Measurements from ENCODE around the gene FOLR2. TPM values are rescaled to one million over a fixed set of nuclear protein-coding genes. Genes with fewer than 3 reads are reported as not detected.

Gene FOLR2
- total RNA-seq, 1 experiment from 2014 or later: not detected

GRCh38 chr11:72179049-72179803 lies 37.4 kb upstream of the FOLR2 start:
- Histone ChIP-seq H3K27ac (ENCODE audit: low read depth, low read length) (no peak overlapping the region), H3K9ac (ENCODE audit: low read length) (no peak overlapping the region), H3K4me1 (ENCODE audit: control insufficient read depth in 1 of 2, insufficient read depth in 2 of 2, low read length in 2 of 2) (peaks cover 0 to 8% of the 10 kb centered on the region in 2 experiments; a peak in 2 of 4 replicates), H3K4me3 (replicated peaks in 1 of 2; ENCODE audit: low read depth in 1 of 2, low read length in 2 of 2) (no peak overlapping the region), H3K36me3 (ENCODE audit: control insufficient read depth in 1 of 2, insufficient read depth in 2 of 2, low read length in 2 of 2) (no peaks in the 10 kb centered on the region), H2AFZ (ENCODE audit: low read depth, low read length, poor library complexity, severe bottlenecking) (no peak overlapping the region), H3K27me3 (ENCODE audit: insufficient read depth, low read length) (peaks cover 7% of the 10 kb centered on the region; the same call in 1 of the 2 replicates), H3K4me2 (ENCODE audit: low read length) (no peak overlapping the region), H3K79me2 (ENCODE audit: insufficient read depth, low read length) (no peaks in the 10 kb centered on the region), H4K20me1 (ENCODE audit: insufficient read depth) (no peaks in the 10 kb centered on the region), H3K9me2 (ENCODE audit: insufficient read depth) (no peaks in the 10 kb centered on the region), H3K9me3 (ENCODE audit: control insufficient read depth in 1 of 2, insufficient read depth in 1 of 2, low read depth in 1 of 2, low read length in 2 of 2) (no peaks in the 10 kb centered on the region)
- DNase-seq (ENCODE audit: low read depth, low spot score) (no peak), ATAC-seq (no peak)
- ChIA-PET CTCF (no interaction called here), POLR2A (interaction anchor here (0.7 kb wide), 1 partner anchor 150 kb away, joined by 3 read pairs; no protein-coding TSS in a partner anchor), RAD21 (ENCODE audit: low non-redundant PET in 1 of 2, low total read pairs in 2 of 2, uncharacterized antibody in 2 of 2, unreplicated experiment in 2 of 2) (no interaction called here)
- BruUV-seq (replicated peaks): no TSS peak
- intact Hi-C loops (cut with micrococcal nuclease): no loop called here
- TF ChIP-seq ELF1 (IDR thresholded peaks at IDR 0.05; ENCODE audit: borderline replicate concordance, low read depth): no peak
- TF ChIP-seq, protein P1, sequence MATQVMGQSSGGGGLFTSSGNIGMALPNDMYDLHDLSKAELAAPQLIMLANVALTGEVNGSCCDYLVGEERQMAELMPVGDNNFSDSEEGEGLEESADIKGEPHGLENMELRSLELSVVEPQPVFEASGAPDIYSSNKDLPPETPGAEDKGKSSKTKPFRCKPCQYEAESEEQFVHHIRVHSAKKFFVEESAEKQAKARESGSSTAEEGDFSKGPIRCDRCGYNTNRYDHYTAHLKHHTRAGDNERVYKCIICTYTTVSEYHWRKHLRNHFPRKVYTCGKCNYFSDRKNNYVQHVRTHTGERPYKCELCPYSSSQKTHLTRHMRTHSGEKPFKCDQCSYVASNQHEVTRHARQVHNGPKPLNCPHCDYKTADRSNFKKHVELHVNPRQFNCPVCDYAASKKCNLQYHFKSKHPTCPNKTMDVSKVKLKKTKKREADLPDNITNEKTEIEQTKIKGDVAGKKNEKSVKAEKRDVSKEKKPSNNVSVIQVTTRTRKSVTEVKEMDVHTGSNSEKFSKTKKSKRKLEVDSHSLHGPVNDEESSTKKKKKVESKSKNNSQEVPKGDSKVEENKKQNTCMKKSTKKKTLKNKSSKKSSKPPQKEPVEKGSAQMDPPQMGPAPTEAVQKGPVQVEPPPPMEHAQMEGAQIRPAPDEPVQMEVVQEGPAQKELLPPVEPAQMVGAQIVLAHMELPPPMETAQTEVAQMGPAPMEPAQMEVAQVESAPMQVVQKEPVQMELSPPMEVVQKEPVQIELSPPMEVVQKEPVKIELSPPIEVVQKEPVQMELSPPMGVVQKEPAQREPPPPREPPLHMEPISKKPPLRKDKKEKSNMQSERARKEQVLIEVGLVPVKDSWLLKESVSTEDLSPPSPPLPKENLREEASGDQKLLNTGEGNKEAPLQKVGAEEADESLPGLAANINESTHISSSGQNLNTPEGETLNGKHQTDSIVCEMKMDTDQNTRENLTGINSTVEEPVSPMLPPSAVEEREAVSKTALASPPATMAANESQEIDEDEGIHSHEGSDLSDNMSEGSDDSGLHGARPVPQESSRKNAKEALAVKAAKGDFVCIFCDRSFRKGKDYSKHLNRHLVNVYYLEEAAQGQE (IDR thresholded peaks at IDR 0.05; ENCODE audit: low read depth): no peak
- no peak for TF ChIP-seq ATF3 (IDR thresholded peaks at IDR 0.05)
- no peak for TF ChIP-seq EGR1 (IDR thresholded peaks at IDR 0.05; ENCODE audit: low read depth)
- TF ChIP-seq TCF7L2 (IDR thresholded peaks at IDR 0.05; ENCODE audit: borderline replicate concordance, extremely low read depth, insufficient read depth, insufficient read length): no peak
- no peak for TF ChIP-seq MAX (IDR thresholded peaks at IDR 0.05)
- no peak for TF ChIP-seq RAD21 (IDR thresholded peaks at IDR 0.05; ENCODE audit: low read depth)
